G401 (cell line): ENCODE results near the gene MELTF. TPM values are rescaled to one million over a fixed set of nuclear protein-coding genes. Genes with fewer than 3 reads are reported as not detected.

ENCODE experiments used
- DNase-seq: peaks from one replicate; pipeline ENCODE4 v3.0.0-alpha.2; 2015; ENCODE audit warnings: low spot score
- in situ Hi-C: cut with HindIII; loops from 2 replicates; pipeline ENCODE4 v1.10.0; 2016; ENCODE audit warnings: low sequenced_read_pairs, mixed read lengths
- total RNA-seq: library from RNA; depleted of rRNA; stranded (reverse); fragments of >200 nt; shearing (Covaris generic); gene quantifications from 2 replicates; pipeline ENCODE4 v1.2.3, GENCODE V29; 2014

Gene MELTF
- total RNA-seq, 1 experiment from 2014 or later = 19.7 TPM

- in situ Hi-C loops = no loop called here
Measured at GRCh38 chr3:196979545-196979944, 50.1 kb downstream of the MELTF start.

DNA sequence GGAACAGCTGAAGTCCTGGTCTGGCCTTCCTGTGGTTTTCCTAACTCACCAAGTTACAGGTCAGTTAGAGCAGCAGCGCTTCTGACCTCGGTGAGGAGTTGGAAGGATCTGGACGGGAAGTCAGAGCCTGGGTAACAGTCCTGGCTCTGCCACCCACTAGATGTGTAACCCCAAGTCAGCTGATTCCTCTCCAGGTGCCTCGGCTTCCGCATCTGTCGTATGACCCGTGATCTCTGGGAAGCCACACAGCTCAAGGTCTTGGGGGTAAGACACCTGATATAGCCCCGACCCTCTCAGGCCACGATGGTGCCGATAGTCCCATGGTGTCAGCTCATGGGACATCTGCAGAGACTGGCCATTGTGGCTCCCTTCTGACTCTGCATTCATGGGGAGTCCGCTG lies 52.7 kb downstream of the MELTF start:
- no peak for DNase-seq
- in situ Hi-C loops = no loop called here

More at GRCh38 chr3:196979545-196979944, 50.1 kb downstream of the MELTF start:
- no peak for DNase-seq

- DNase-seq = no peak
- in situ Hi-C loops = no loop called here
Measured at GRCh38 chr3:196975349-196975748, 54.3 kb downstream of the MELTF start.

GRCh38 chr3:196974661-196975060 lies 55.0 kb downstream of the MELTF start:
- in situ Hi-C loops = no loop called here
- no peak for DNase-seq

GRCh38 chr3:196971094-196971698 lies 58.4 kb downstream of the MELTF start:
- in situ Hi-C loops = no loop called here
- no peak for DNase-seq

GRCh38 chr3:196970547-196971093 lies 59.0 kb downstream of the MELTF start:
- in situ Hi-C loops = no loop called here
- DNase-seq = no peak

DNA sequence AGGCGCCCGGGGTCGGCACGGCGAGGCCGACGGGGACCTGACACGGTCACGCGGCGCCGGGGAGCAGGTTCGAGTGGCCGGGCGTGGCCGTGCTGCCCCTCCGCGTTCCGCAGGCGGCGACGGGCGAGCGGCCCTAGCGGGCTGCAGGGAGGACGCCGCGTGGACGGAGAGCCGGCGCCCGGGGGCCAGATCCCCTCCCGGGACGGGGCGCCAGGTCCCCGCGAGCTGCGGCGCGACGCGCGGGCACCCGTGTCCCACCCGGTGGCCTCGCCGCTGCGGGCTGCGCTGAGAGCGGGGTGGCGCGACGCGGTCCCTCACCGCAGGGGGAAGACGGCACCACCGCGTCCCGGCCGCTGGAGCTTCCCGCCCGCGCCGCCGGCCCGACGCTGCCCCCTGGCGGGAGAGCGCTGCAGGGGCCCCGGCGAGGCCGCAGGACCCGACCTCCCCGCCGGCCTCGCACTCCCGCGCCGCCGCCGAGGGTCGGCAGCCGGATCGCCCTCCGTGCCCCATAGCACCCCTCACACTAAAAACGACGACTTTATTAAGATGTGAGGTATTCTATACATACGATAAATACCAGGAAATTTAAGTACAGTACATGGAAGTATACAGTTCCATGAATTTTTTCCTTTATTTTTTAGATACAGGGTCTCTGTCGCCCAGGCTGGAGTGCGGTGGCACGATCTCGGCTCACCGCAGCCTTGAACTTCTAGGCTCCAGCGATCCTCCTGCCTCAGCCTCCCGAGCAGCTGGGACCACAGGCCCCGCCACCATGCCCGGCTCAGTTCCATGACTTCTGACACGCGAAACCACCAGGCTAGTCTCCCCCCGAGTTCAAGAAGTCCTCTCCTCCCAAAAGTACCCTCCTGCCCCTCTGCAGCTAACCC lies 59.7 kb downstream of the MELTF start:
- in situ Hi-C loops = no loop called here
- DNase-seq = peak; percentile 24

DNA sequence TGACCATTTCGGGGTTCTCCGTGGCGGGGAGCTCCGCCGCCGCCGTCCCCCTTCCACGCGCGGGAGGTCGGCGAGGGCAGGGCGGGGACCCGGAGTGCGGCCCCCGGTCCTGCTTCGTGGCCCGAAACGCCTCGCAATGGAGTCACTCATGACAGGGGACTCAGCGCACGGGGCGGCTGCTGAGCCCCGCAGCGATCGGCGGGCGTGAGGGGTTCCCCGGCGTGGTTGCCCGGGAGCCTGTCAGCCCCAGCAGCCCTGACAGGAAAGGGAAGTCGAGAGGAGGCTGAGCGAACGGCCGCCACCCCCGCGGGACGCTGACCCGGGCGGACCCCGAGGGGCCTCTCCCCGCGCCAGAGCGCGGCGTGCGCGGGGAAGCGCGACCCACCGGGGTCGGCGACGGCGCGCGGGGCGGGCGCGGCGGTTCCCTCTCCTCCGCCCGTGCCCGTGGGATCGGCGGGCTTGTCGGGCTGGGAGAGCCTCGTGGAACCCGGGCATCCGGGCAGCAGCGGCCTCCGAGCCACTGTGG lies 60.4 kb downstream of the MELTF start:
- no peak for DNase-seq
- in situ Hi-C loops = no loop called here

- peak; percentile 68 for DNase-seq
- in situ Hi-C loops = no loop called here
Measured at GRCh38 chr3:196968233-196969133, 61.1 kb downstream of the MELTF start, which contains the start of gene PIGZ. PIGZ (minus strand) TSS chr3:196968833; CDS start chr3:196952031, 16,802 bp downstream.

- in situ Hi-C loops = no loop called here
- peak; percentile 15 for DNase-seq
Measured at GRCh38 chr3:196967412-196968232, 62.0 kb downstream of the MELTF start.

DNA sequence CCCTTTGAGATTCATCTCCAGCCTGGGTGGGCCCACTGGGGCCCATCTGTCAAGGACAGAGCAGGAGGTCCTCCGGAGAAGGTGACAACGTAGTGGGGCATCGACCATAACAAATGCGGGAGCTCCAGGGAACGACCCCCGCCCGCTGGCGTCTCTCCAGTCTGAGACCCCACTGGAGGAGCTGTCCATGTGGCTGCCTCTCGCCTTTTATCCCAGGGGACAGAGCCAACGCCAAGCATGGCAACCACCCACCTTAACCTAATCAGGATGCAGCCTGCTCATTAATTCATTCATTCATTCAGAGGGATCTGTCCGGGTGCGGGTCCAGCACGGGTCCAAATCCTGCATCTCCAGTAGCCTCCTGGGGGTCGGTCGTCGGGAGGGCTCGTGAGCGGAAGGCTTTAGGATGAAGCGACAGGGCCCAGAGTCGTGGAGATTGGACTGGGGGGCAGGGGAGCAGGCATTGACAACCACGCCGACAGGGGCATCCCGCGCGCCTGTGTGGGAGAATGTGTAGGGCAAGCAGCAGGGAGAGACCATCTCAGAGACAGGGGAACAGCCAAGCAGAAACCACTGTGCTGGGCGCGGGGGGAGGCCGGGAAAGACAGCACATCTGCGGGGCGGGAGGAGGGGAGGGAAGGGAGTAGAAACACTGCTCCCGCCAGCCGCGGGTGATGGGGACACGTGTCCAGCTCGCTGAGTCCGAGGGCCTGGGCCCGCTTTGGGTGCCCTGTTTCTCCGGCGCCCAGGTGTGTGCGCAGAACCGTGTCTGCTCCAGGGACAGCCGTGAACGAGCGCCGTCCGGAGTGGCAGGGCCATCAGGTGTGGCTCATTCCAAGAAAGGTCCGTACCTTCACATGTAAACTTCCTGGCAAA lies 62.9 kb downstream of the MELTF start:
- in situ Hi-C loops = no loop called here
- DNase-seq = peak; percentile 48

- in situ Hi-C loops = no loop called here
- DNase-seq = no peak
Measured at GRCh38 chr3:196965804-196966173, 63.8 kb downstream of the MELTF start.

DNA sequence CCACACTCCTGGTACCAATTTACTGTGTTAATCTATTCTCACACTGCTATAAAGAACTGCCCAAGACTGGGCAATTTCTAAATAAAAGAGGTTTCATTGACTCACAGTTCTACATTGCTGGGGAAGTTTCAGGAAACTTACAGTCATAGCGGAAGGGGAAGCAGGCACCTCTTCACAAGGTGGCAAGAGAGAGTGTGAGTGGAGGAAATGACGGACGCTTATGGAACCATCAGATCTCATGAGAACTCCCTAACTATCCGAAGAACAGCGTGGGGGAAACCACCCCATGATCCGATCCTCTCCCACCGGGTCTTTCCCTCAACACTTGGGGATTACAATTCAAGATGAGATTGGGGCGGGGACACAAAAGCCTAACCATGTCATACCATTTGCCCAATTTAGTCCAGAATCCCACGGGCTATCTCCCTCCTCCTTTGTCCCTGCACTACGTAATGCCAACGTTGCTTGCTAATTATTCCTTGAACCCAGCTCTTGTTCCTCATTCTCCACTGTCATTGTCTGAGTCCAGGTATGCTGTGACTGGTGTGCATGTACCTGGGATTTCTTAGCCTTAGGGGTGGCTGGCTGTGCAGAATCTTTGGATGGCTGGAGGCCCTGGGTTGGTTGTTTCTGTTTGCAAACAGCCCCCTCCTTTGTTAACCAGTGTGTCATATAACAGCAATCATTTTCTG lies 64.4 kb downstream of the MELTF start:
- in situ Hi-C loops = no loop called here
- no peak for DNase-seq

- DNase-seq = no peak
- in situ Hi-C loops = no loop called here
Measured at GRCh38 chr3:196963631-196963953, 66.0 kb downstream of the MELTF start.

GRCh38 chr3:196962930-196963630 lies 66.5 kb downstream of the MELTF start:
- in situ Hi-C loops = no loop called here

GRCh38 chr3:196962108-196962929 lies 67.3 kb downstream of the MELTF start:
- in situ Hi-C loops = no loop called here
- DNase-seq = no peak

More at GRCh38 chr3:196962930-196963630, 66.5 kb downstream of the MELTF start:
- no peak for DNase-seq
